GM18499 (cell line): ENCODE results near the gene ZNF575.
"Not testable (repeated sequence)": the region's sequence is repeated elsewhere in the genome, so short reads cannot be mapped to it uniquely, and the experiment has no call there.

ENCODE experiments used
- ATAC-seq: cut with Tn5 transposase; IDR thresholded peaks from one replicate; pipeline ENCODE4 v1.9.1; 2021; ENCODE audit warnings: moderate number of reproducible peaks; ENCODE audit not compliant: insufficient read depth, unreplicated experiment

The ZNF575 gene

DNA sequence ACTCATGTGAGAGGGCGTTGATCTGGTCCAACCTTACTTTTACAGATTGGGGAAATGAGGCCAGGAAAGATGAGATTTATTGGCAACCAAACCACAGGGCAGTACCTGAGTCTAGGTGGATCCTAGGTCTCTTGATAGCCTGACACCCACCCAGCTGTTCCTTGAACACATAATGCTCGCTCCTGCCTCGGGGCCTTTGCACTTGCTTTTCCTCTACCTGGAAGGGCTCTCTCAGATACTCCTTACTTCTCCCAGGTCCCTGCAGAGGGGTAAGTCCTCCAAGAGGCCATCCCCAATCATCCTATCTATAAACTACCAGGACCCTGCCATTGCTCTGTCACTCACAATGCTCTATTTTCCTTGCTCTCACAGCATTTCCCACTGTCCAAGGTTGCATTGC lies 7.4 kb downstream of the ZNF575 start:
- ATAC-seq, result no peak

DNA sequence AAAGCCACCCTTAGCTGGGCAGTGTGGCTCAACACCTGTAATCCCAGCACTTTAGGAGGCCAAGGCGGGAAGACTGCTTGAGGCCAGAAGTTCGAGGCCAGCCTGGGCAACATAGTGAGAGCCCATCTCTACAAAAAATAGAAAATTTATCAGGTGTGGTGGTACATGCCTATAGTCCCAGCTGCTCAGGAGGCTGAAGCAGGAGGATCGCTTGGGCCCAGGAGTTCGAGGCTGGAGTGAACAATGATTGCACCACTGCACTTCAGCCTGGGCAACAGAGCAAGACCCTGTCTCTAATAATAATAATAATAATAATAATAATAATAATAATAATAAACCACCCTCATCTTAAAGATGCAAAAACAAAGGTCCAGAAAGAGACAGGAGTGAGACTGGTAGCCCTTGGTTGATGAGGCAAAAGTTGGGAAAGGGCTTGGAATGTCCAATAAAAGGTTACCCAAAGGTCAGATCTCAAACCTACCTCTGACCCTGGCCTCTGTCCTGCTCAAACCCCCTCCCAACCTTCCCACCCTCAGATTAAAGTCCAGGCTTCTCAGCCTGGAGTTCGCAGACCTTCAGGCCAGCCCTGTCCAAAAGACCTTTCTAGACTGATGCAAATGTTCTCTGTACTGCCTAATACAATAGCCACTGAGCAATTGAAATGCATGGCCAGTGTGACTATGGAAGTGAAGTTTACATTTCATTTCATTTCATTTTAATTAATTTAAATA lies 9.1 kb downstream of the ZNF575 start:
- no peak for ATAC-seq

DNA sequence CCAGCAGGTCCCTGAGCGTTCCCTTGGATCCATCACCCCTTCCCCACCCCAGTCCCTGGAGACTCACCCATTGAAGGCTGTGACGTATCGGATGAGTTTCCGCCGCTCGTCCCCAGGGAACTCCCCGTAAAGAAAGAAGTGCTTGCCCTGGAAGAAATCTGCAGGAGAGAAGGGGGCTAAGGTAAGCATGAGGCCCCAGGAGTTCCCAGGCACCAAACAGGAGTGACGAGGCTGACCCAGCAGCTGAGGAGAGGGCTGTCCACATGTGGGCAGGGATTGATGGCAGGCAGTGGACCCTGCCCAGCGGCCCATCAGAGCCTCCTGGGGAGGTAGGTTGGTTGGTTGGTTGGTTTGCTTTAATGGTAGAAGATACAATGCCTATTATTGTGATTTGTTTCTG lies 11.1 kb downstream of the ZNF575 start:
- ATAC-seq, result no peak

DNA sequence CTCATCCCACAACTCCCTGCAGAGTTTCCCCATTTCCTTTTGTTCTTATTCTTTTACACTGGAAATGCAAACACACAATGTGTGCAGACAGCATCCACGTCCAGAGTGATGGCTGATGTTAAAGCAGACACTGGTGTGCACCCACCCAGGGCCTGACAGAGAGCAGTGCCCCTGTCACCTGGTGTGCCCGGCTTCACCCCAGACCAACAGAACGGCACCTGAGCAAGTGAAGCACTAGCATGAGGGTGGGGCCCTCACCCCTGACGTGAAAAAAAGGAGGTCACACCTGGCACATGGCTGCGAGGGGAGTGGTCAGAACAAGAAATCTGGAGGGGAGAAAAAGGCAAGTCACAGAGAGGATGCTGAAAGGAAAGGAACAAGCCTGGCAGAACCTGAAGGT lies 12.3 kb downstream of the ZNF575 start:
- no peak for ATAC-seq

DNA sequence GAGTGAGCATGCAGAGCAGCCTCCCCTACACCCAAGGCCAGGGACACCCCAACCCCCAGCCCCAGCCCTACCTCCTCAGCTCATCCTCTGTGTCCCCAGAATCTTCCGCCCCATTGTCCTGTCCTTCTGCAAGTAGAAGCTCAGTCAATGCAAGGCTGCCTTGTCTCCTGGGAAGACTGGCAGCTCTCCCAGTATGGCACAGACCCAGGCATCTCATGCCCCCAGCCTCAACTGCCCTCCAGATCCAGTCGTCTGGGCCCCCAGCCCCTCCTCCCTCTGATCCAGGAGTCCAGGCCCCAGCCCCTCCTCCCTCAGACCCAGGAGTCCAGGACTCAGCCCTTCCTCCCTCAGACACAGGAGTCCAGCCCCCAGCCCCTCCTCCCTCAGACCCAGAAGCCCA lies 13.0 kb downstream of the ZNF575 start:
- ATAC-seq, result no peak

DNA sequence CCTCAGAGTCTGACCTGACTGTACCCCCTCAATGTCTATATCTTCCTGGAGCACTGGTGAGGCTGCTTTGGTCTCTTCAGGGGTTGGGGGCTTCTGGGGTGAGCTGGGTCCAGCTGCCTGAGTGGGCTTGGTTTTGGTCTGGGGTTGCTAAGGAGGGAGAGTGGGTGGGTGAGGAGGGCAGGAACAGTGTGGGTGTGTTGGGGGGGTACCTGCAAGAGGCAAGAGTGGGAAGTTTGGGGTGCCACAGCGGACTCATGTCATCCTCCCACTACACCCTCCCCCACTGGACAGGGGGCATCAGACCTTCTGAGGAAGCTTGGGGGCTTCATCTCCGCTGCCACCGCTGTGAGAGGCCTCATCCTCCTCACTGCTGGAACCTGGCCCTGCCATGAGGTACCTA lies 13.6 kb downstream of the ZNF575 start:
- no peak for ATAC-seq

DNA sequence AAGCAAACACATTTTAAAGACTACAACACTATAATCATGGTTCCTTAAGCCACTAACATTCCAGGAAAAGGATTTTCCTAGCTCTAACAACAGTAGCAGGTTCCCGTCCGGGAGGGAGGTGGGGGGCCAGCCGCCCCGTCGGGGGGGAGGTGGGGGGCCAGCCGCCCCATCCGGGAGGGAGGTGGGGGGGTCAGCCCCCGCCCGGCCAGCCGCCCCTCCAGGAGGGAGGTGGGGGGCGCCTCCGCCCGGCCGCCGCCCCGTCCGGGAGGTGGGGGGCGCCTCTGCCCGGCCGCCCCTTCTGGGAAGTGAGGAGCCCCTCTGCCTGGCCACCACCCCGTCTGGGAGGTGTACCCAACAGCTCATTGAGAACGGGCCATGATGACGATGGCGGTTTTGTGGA lies 14.9 kb downstream of the ZNF575 start:
- not testable (repeated sequence) for ATAC-seq

DNA sequence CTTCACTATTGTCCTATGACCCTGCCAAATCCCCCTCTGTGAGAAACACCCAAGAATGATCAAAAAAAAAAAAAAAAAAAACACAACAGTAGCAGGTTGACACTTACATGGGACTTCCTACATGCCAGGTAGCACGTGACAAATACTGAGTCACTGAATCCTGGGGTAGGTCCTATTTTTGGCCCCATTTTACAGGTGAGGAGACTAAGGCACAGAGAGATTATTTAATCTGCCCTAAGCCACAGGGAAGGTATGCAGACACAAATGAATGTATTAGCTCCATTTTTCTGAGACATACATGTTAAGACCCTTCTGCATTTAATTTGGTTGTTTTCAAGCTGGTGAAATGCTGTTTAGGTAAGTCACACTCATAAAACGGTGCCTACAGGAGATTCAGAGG lies 15.7 kb downstream of the ZNF575 start:
- no peak for ATAC-seq

DNA sequence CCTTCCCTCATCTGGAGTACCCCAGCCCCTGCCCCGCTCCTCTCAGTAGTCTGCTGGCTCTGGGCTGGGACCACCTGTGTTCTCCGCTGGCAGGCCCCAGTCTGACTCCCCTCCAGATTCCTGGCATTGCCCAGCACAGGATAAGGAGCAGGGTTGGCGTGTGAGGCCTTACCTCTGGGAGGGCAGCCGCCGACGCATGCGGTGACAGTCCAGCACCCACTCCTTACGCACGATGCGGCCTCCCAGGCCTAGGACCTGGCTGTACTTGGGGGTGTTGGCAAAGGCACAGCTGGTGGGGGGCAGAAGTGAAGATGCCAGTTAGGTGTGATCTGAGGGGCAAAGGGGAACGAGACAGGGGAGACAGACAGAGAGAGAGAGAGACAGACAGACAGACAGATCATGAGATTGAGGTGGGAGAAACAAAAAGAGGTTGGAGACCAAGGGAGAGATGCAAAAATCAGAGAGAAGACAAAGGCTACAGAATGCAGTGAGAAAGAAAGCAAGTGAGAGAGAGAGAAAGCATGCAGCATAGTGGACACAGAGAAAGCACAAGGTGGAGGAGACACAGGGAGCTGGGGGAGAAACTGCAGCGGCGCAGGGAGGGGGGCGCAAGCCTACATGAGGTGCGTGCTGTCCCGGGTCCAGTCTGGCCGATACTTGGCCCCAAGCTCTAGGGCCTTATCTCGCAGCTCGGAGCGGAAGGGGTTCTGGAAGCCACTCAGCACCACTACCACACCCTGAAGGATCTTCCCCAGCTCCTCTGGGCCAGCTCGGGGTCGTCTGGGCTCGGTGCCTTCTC lies 18.6 kb downstream of the ZNF575 start:
- ATAC-seq, result no peak

DNA sequence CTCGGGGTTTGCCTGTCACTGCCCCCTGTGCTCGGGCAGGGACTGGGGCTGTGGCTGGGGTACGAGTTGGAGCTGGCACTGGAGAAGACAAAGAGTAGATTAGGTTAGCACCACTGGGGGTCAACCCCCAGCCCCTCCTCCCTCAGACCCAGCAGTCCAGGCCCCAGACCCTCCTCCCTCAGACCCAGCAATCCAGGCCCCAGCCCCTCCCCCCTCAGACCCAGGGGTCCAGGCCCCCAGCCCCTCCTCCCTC lies 19.1 kb downstream of the ZNF575 start:
- ATAC-seq, result no peak

DNA sequence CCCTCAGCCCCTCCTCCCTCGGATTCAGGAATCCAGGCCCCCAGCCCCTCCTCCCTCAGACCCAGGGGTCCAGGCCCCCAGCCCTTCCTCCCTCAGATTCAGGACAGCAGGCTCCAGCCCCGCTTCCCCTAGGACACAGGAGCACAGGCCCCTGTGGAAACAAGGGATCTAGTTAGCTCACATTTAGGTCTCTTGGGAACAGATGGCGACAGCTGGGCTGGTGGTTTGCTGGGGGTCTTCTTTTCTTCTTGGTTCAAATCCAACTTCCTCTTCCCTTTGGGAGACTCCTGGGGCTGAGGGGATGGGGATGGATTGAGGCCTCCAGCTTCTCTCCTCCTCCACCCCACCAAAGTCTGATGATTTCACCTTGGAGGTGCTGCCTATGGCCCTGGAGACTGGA lies 19.6 kb downstream of the ZNF575 start:
- ATAC-seq, result no peak

DNA sequence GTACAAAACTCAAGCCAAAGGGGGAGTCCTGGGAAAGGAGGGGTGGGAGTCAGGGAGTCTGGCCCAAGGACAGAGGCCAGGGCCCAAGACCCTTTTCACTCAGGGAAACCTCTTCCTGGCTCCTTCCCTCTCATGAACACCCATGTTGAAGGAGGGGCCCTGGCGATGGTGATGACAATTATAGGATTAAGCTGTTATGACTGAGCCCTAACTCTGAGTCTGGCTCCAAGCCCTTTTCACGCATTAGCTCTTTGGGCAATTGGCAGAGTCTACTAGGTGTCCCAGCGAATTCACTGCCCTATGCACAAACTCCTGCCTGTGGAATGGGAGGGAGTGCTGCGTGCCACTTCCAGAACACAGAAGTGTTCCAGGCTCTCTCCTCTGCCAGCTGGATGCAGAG lies 20.7 kb downstream of the ZNF575 start:
- ATAC-seq, result no peak

DNA sequence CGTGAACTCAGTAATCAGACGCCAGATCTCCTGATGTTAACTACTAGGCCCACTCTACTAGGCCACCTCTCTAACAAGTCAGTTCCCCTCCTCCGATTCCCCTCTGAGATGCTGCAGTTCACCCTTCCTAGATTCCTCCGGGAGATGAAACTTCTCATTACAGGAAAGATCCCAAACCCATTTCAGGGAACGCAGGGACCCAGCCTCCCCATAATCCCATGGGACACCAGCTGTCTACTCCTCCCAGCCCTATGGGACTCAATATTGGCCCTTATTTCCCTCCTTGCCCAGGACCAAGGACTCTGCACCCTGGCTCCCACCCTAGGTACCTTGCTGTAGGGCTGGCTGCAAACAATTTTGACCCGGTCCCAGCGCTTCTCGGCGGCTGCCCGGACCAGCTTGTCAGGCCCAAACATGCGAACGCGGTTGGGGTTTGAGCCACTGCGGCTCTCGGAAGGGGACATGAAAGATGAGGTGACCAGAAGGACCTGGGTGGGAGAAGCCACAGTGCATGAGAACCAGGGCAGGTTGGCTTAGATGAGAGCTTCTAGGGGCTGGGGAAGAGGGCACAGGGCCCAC lies 21.4 kb downstream of the ZNF575 start:
- no peak for ATAC-seq

DNA sequence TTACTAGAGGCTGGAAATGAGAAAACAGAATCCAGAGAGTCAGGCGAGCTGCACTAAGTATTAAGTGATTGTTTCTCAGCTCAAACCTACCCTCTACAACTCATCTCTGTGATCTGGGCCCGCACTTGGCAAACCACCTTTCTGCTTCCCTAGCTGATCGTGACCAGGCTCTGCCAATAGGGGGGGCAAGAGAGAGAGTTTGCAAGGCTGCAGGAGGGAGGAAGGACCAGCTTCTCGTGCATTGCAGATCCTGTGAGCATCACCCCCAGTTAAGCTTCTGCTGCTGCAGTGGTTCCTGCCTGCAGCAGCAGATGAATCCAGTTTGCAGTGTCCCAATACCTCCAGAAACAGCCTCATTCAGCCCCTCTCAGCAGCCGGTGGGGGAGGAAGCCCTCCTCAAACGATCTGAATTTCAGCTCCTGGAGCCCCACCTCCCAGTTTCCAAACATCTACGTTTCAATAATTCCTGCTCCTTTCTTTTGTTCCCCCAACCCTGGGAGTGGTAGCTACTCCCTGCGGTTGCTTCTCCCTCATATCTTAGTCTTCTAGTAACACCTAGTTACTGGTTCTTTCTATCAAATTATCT lies 22.3 kb downstream of the ZNF575 start:
- no peak for ATAC-seq

DNA sequence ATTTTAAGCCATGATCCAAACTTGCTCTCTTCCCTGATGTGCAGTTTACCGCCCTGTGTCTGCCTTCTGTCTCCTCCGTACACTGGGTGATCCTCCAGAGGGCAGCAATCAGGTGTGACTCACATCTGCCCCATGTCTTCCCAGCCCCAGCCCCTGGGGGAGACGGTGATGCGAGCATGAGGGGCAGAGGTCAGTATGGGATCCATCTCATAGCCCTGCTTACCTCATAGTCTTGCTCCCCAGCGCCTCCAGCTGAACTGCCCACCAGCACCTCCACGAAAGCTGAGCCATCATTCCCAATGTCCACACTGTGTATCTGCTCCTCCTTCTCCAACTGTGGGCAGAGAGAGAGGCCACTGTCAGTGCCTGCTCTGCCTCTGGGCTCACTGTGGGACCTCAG lies 27.7 kb downstream of the ZNF575 start:
- ATAC-seq, result no peak

DNA sequence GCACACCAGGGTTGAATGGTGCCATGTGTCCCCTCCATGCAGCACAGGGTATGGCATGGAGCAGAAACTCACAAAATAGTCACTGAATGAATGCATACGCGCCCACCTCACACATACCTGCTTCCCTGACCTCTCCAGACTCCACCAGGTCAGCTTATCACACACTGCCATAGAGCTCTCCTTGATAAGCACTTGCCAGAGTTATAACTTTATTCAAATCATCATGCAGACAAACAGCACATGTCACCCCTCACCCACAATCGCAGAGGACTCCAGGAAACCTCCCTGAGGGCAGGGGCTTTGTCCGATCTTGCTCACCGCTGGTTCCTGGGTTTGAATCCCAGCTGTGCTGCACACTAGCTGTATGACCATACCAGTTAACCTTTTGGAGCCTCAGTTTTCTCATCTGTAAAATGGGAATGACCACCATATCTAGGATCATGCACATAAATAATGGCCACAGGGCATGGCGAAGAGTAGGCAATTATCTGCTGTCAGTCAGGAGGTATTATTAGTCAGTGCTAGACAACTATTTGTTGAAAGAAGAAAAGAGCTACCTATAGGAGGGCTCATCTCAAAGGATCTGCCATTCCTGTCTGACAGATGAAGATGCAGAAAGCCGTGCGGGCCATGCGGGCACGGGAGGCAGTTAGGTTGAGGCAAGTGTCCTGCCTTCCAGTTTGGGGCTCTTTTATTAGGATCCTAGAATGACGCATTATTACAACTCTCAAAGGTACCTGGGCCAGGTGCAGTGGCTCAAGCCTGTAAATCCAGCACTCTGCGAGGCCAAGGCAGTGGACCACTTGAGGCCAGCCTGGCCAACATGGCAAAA lies 28.4 kb downstream of the ZNF575 start:
- no peak for ATAC-seq

DNA sequence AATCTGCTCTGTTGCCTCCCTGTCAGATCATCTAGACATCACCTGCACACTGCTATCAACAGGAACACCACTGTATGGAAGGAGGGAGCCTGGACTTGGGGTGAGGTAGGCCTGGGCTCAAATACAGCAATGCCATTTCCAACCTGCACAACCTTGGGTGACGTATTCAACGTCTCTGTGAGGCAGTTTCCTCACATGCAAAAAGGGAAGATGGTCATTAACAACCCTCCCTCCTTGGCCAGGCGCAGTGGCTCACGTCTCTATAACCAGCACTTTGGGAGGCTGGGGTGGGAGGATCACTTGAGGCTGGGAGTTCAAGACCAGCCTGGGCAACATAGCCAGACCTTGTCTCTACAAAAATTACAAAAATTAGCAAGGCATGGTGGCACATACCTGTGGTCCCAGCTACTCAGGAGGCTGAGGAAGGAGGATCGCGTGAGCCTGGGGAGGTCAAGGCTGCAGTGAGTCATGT lies 29.3 kb downstream of the ZNF575 start:
- ATAC-seq, result no peak

DNA sequence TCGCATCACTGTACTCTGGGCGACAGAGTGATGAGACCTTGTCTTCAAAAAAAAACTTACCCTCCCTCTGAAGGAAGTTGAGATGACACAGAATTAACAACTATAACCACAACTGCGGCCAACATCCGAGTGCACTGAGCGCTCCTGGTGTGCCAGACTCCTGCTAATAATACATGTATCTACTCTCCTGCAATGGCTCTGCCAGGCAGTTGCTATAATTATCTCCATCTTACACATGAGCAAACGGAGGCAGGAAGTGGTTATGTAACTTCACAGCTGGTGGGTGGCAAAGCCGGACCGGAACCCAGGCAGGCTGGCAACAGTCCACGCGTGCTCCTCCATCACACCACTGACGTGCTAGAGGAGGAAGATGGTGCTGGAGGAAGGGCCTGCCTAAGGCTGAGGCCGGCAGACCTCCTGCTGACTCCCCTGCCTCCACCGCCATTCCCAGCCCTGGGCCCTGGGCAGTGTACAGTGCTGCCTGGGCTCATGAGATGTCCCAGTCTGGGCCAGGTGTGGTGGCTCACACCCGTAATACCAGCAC lies 29.8 kb downstream of the ZNF575 start:
- no peak for ATAC-seq

DNA sequence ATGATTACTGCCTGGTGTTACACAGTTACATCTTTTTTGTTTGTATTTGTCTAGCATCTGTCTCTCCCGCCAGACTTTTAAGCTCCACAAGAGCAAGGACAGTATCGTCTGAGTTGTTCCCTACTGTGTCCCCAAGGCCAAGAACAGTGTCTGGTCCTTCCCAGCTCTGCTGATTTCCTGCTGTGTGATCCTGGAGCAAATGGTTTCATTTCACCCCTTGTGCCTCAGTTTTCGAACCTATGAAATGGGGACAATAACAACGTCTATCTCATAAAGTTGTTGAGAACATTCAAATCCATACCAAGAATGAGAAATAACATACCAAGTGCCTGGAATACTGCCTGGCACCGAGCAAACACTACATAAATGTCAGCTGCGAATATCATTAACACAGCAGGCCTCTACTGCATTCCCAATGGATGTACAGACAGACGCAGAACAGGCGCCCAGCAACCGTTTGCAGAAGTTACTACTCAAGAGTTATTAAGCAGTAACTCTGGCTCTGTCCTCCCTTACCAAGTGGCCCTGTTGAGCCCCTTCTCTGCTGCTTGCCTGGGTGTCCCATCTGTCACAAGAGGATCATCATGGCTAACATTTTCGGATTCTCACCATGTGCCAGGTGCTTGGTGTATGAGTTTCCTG lies 30.9 kb downstream of the ZNF575 start:
- no peak for ATAC-seq

DNA sequence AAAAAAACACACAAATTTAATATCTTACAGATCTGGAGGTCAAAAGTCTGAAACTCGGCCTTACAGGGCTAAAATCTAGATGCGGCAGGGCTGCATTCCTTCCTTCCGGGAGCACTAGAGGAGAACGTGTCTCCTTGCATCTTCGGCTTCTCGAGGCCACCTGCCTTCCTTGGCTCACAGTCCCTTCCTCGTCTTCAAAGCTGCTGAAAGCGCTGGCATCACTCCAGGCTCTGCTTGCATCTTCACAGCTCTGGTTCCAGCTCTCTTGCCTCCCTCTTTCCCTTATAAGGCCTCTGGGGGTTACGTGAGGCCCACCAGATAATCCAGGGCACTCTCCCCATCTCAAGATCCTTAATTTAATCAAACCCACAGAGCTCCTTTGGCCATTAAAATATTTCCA lies 31.8 kb downstream of the ZNF575 start:
- no peak for ATAC-seq
